Ascending aorta (tissue), 2 donors: Measurements from ENCODE around the gene RNF17. TPM values are rescaled to one million over a fixed set of nuclear protein-coding genes. Genes with fewer than 3 reads are reported as not detected.
A peak's percentile ranks its signal among the peaks of the same experiment; 100 is the strongest.

ENCODE experiments used
- DNase-seq, 2 donors: peaks; one replicate each; pipeline ENCODE4 v3.0.0-alpha.2; 2019; ENCODE audit warnings: low spot score in 2 of 2
- H3K27ac ChIP-seq, 2 donors: fragments of 200-600 bp; sonication (generic); one replicate each; pipeline ENCODE4 v1.5.1; 2016 to 2017; ENCODE audit warnings: mild to moderate bottlenecking in 1 of 2
- H3K27me3 ChIP-seq: fragments of 200-600 bp; sonication (generic); one replicate; pipeline ENCODE4 v1.5.1; 2017
- H3K36me3 ChIP-seq, 2 donors: fragments of 200-600 bp; sonication (generic); one replicate each; pipeline ENCODE4 v1.5.1; 2016
- H3K4me1 ChIP-seq, 2 donors: fragments of 200-600 bp; sonication (generic); one replicate each; pipeline ENCODE4 v1.5.1; 2016 to 2017; ENCODE audit warnings: mild to moderate bottlenecking in 1 of 2
- H3K4me3 ChIP-seq, 2 donors: fragments of 200-600 bp; sonication (generic); one replicate each; pipeline ENCODE4 v1.5.1; 2016 to 2017; ENCODE audit warnings: mild to moderate bottlenecking in 1 of 2
- H3K9me3 ChIP-seq, 2 donors: fragments of 200-600 bp; sonication (generic); one replicate each; pipeline ENCODE4 v1.5.1; 2016
- CTCF ChIP-seq, 3 experiments: fragments of 200-600 bp in 2 of 3; fragments of 450-650 bp in 1 of 3; sonication (generic) in 2 of 3; IDR thresholded peaks; one replicate each; pipeline ENCODE4 v1.5.1; 2016 to 2019; ENCODE audit warnings: antibody characterized with exemption in 3 of 3, mild to moderate bottlenecking in 1 of 3, moderate library complexity in 1 of 3
- intact Hi-C: fragments of 100-400 bp; cut with DNase I; formaldehyde crosslinking; loops from one replicate; pipeline ENCODE4 v1.15.1; 2023
- total RNA-seq: library from RNA; depleted of rRNA; stranded (reverse); fragments of >200 nt; gene quantifications from one replicate; pipeline ENCODE4 v1.1.0, GENCODE V29; 2016

RNF17 gene
- total RNA-seq, 1 donor from 2014 or later = not detected

GRCh38 chr13:24911133-24911908 lies 147.4 kb downstream of the RNF17 start:
- no peak for TF ChIP-seq CTCF (IDR thresholded peaks at IDR 0.05)
- H3K4me3 ChIP-seq = no peak overlapping the region
- no peak for DNase-seq
- H3K36me3 ChIP-seq = peaks cover 5 to 13% of the 10 kb centered on the region in 2 donors
- H3K27me3 ChIP-seq = no peaks in the 10 kb centered on the region
- no peaks in the 10 kb centered on the region for H3K4me1 ChIP-seq
- H3K27ac ChIP-seq = no peak overlapping the region
- H3K9me3 ChIP-seq = no peaks in the 10 kb centered on the region
- intact Hi-C loops = no loop called here

- H3K4me3 ChIP-seq = no peak overlapping the region
- H3K27ac ChIP-seq = no peak overlapping the region
- H3K36me3 ChIP-seq = no peaks in the 10 kb centered on the region
- TF ChIP-seq CTCF (IDR thresholded peaks at IDR 0.05) = no peak
- intact Hi-C loops = no loop called here
- H3K27me3 ChIP-seq = no peaks in the 10 kb centered on the region
- no peaks in the 10 kb centered on the region for H3K9me3 ChIP-seq
- no peak for DNase-seq
- H3K4me1 ChIP-seq = no peaks in the 10 kb centered on the region
Measured at GRCh38 chr13:24916464-24916863, 152.5 kb downstream of the RNF17 start.

GRCh38 chr13:24921003-24921402 lies 157.0 kb downstream of the RNF17 start:
- Histone ChIP-seq H3K27me3 (no peaks in the 10 kb centered on the region), H3K4me3 (no peak overlapping the region), H3K36me3 (no peaks in the 10 kb centered on the region), H3K9me3 (no peaks in the 10 kb centered on the region), H3K27ac (no peak overlapping the region), H3K4me1 (peaks cover 0 to 3% of the 10 kb centered on the region in 2 donors)
- intact Hi-C loops = loop anchor here (5.0 to 10.0 kb wide), 3 partner anchors 66 to 1304 kb away; partner anchors contain the start of genes NUP58 and RNF6
- no peak for TF ChIP-seq CTCF (IDR thresholded peaks at IDR 0.05)
- no peak for DNase-seq

GRCh38 chr13:24921881-24922280 lies 157.9 kb downstream of the RNF17 start:
- intact Hi-C loops = loop anchor here (2.0 to 10.0 kb wide), 5 partner anchors 65 to 1303 kb away; partner anchors contain the start of genes MTMR6, NUP58 and RNF6
- TF ChIP-seq CTCF (IDR thresholded peaks at IDR 0.05) = no peak
- H3K27me3 ChIP-seq = no peaks in the 10 kb centered on the region
- peaks cover 0 to 3% of the 10 kb centered on the region in 2 donors for H3K4me1 ChIP-seq
- no peak overlapping the region for H3K27ac ChIP-seq
- no peak for DNase-seq
- peak overlapping the region; percentile 89 to 99 for H3K4me3 ChIP-seq
- no peaks in the 10 kb centered on the region for H3K9me3 ChIP-seq
- H3K36me3 ChIP-seq = no peaks in the 10 kb centered on the region

- intact Hi-C loops = loop anchor here (2.0 to 10.0 kb wide), 5 partner anchors 65 to 1302 kb away; partner anchors contain the start of genes MTMR6, NUP58 and RNF6
- H3K27me3 ChIP-seq = no peaks in the 10 kb centered on the region
- peak overlapping the region; percentile 89 to 99 for H3K4me3 ChIP-seq
- H3K36me3 ChIP-seq = no peaks in the 10 kb centered on the region
- no peaks in the 10 kb centered on the region for H3K9me3 ChIP-seq
- DNase-seq = no peak
- H3K27ac ChIP-seq = peak overlapping the region; percentile 98 to 99
- H3K4me1 ChIP-seq = peaks cover 0 to 3% of the 10 kb centered on the region in 2 donors
- TF ChIP-seq CTCF (IDR thresholded peaks at IDR 0.05) = no peak
Measured at GRCh38 chr13:24922387-24922744, 158.4 kb downstream of the RNF17 start.
